GM21737 (cell line): ENCODE data around the gene ASB5.
"Not testable (repeated sequence)": the region's sequence is repeated elsewhere in the genome, so short reads cannot be mapped to it uniquely, and the experiment has no call there.

Source experiments
- ATAC-seq: cut with Tn5 transposase; IDR thresholded peaks from one replicate; pipeline ENCODE4 v1.9.1; 2021; ENCODE audit warnings: mild to moderate bottlenecking, moderate library complexity; ENCODE audit not compliant: unreplicated experiment

Gene ASB5

DNA sequence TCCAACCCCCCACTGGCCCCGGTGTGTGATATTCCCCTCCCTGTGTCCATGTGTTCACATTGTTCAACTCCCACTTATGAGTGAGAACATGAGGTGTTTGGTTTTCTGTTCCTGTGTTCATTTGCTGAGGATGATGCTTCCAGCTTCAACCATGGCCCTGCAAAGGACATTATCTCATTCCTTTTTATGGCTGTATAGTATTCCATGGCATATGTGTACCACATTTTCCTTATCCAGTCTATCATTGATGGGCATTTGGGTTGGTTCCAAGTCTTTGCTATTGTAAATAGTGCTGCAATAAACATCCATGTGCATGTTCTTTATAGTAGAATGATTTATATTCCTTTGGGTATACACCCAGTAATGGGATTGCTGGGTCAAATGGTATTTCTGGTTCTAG is 10.5 kb upstream of the ASB5 start:
- not testable (repeated sequence) for ATAC-seq

DNA sequence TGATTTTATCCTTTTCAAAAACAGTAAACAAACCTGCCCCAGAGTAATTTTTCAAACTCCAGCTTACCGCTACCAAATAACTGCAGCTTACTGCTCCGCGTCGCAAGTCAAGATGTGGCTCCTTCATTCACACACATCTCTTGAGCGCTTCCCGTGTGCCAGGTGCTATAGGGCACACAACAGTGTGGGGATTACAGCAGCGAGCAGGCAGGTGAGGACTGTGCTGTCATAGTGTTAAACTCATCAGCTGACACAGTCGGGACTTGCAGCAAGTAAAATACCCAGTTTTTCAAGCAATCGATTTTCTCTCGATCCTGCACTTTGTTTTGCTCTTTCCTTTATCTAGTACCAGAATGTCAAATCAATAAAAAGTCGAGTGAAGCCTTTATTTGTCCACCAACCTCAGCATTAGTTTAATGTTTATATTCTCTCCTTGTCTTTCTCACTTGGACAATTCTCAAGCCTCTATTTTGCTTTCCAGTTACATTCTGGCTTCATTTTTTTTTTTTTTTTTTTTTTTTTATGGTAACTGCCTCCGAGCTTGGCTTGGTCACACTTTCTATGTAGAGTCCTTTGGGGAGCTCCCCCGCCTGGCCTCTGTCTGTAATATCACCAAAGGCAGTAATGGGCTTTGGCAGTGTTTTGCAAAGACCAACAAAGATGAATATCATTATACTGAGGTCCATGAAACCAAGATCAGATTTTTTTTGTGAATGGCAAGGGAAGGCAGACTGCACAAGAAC is 8.3 kb upstream of the ASB5 start:
- no peak for ATAC-seq

DNA sequence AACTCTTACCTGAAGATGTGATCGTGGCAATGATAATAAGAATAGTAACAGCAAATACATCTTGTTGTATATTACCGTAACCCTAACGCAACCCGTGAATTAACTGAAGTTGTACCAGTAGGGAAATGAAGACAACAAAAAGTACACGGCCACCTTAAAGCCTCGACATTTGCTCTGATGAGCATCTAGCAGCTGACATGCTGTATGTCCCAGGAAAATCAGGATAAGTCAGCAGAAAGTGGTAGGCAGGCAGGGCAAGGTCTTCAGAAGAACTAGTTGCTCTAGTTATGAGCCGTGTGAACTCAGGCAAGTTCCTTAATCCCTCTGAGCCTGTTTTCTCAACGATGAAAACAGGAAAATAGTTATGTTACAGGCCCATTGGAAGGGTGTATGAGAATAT is 7.7 kb upstream of the ASB5 start:
- no peak for ATAC-seq

DNA sequence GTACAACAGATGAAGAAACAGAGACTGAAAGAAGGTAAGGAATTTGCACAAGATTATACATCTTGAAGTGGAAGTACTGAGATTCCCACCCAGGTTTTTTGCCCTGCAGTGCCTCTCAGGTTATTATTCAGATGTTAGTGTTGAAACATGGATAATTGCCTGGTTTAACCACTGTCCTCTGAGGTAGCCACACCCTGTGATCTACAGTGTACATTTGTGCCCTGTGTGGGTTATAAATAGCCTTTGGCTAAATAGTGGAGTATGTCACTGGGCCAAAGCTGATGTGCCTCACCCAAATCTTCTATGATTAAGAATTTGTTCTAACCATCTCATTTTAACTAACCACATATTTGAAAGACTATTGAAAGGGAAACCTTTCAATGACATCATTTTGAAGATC is 5.4 kb upstream of the ASB5 start:
- no peak for ATAC-seq

DNA sequence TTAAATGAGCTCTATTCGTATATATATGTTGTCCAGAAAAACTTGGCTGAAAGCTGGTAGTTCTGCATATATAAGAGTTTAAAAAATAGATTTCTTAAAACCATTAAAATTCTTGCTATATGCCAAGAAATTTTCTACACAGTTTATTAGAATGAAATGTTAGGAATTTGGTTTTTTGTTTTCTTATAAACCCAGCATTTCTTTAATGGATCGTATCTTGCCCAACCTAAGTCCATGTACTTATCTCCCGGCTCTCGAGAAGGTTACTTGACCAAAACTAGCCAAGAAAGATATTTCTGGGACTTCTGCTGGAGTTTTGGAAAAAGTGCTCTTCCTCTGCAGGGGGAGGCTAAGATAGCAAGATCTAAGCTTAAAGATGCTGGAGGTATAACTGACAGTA is 4.7 kb upstream of the ASB5 start:
- ATAC-seq = no peak

DNA sequence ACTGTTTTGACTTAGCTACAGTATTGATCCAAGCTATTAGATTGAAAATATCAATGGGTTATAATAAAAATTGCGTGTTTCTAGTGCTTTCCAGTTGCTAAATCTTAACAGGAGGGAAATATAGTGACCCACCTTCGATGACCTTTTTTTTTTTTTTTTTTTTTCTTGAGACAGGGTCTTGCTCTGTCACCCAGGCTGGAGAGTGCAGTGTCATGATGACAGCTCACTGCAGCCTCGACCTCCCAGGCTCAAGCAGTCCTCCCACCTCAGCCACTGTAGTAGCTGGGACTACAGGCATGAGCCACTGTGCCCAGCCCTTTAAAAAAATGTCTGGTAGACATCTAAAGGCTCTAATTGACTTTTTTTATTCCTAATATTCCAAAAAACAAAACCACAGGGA is 3.8 kb upstream of the ASB5 start:
- no peak for ATAC-seq

DNA sequence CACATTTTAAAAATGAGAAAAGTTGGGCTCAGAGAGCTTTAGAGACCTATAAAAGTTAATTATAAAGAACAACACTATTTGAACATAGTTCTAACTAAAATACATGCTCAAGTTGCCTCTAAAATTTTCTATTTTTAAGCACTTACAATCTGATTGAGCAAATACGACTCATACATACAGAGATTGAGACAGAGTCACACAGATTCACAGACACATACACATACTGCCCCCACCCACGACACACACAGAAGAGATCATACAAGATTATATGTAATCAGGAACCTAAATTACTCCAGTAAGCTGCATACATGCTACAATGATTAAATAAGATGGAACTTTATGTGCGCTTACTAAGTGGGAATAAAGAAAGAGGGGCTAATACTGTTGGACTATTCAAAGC is 2.7 kb upstream of the ASB5 start:
- ATAC-seq = no peak

DNA sequence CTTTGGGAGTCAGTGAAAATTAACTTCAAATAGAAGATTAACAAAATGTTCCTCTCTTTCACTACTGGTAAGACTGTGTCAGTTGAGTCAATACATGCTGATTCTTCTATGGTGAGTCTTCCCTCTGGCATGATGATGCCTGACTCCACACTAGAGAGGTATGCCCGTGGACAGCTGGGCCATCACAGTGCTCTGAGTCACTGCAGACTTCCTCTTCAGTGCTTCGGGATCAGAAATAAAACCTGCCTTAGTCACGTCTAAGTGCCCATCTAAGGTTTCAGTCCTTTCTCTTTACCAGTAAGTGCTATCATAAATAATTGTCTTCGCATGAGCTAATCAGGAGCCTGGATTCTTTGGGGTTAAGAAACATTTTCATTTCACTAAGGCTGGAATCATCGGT is 1.6 kb upstream of the ASB5 start:
- ATAC-seq = no peak

DNA sequence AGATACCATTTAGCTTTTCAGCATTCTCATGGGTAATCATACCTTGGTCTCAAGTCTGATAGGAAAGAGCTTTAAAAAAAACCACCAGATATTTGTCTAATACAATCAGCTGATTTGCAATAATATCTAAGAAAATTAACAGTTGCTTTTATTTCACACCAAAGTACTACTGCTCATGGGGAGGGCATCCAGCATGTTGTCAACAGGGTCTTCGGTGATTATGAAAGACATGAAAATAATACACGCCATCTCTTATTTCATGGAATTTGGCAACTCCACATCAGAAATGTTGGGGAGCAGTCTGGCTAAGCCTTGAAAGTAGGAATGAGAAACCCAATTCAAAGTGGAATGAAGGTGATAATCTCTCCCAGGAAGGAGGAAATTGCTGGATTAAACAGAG is 3.0 kb downstream of the ASB5 start:
- ATAC-seq = no peak

DNA sequence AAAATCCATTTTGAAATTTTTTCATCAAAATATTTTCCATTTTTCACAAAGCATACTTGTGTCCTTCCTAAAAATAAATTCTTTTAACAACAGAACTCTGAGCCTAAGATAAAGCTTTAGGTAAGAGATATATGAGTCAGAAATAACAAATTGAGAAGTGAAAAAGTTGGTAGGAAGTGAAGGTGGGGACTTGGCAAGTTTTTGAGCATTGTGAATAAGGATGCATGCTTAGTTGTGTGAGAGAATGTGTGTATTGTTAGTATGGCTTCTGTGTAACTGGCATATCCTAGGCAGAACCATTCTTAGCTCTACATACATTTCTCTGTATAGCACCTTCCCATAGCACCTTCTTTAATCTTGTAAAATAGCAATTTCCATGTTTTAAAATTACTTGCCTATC is 6.8 kb downstream of the ASB5 start:
- no peak for ATAC-seq

DNA sequence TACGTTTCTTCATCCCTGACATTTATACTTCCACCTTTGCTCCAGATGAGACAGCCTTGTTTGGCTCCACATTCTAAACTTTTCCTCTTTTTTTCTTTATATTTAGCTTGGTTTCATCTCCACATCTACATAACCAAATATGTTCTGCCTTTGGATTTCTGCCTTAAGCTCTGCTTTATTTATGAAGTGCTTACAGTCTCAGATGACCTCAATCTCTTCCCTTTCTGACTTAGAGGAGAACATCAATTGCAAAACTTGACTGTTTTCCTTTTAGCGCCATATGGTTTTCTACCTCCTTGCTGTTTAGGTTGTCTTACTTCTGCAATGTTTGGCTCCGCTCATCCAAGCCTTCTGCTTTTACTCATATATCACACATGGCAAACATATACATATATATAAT is 7.5 kb downstream of the ASB5 start:
- ATAC-seq = no peak

DNA sequence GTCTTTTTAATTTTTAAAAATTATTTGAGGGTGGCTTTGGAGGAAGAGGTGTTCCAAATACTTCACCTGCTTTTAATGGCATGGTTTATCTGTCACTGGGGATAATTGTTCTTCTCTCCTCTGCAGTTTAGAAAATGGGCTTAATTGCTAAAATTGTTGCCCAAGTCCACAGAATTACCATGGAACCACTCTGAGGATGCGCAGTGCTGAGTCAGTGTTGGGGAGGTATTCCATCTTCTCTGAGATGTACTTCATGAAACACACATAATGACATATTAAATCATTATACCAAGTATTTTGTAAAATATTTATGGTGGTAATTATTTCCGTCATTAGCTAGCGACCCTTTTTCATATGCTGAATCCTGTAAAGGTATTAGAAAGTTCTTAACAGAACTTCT is 8.0 kb downstream of the ASB5 start:
- no peak for ATAC-seq

DNA sequence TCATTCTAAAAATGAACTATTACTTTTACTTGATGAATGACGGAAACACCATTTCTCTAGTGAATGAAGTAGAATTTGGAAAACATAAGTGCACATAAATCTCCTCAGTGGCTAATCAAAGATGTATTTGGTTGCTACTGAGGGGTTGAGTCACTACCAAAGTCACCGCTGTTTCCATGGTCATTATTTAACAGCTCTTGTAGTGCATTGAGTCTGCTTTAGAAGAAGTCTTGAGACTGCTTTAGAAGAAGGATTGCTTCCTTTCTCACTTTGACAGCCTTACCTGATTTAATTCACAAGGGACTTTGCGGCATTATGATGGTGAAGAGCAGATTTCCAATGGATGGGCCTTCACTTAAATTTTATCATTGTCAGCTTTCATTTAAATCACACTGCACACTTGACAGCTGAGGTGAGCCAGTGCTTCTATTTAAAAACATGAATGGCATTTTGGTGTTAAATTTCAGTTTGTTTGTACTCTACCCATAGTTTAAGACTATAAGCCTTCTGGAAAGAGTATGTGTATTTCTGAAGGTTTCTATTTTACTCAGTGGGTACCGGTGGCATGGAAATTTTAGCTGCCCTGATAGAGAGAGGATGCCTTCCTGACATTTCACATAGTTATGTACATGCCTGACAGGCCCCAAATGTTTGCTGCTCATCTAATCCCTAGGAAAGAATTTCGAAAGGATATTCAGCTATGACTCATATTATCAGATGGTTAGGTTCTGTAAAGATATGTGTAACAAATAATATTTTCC is 9.5 kb downstream of the ASB5 start:
- no peak for ATAC-seq

DNA sequence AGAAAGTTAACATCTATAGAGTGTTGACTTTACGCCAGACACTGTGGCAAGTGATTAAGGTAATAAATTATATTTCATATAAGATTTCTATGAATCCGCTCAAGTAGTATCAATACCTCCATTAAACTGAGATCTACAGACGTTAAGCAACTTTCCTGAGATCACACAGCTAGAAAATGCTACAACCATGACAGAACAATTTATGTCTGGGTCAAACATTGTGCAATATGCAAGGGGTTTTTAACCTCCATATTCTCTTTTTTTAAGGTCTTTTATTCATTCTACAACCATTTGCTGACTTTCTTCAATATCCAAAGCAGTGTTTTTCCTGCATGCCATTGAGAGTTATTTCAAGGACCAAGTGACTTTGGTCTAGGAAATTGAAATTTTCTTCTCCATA is 10.9 kb downstream of the ASB5 start:
- ATAC-seq = no peak

DNA sequence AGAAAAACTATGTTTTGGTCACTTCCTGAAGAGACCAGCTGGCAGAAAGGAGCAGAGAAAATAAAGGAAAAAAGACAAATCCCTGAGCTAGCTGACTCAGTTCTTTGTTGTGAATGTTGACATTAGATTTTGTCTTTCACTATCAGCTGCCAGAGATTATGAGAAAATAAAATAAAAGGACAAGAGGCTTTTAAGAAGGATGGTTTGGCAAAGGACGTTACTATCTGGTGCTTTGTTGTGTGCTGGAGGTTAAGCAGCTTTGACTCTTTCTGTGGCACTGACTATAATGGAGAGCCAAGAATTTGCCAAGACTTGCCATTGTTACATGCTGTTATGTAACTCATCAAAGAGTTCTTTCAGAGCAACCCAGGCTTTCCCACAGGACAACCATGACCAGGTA is 12.1 kb downstream of the ASB5 start:
- ATAC-seq = no peak

DNA sequence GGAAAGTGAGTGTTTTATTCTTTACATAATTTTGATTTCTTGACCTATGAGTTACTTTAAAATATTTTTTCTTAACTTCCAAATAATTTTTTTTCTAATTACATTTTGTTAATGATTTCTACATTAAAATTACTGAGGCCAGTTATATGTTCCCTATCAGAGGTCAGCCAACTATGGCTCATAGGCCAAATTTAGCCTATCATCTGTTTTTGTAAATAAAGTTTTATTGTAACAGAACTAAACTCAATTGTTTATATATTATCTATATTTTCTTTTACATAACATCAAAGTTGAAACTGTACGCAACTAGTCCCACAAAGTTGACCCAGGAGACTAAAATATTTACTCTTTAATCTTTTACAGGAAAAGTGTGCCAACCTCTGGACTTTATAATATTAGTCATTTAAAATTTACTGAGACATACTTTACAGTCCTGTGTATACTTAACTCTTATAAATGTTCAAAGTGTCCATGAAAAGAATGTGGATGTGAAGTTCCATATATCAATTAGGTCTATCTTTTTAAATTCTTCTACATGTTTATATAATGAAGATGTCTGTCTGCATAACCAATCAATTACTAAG is 26.2 kb downstream of the ASB5 start:
- ATAC-seq = no peak

DNA sequence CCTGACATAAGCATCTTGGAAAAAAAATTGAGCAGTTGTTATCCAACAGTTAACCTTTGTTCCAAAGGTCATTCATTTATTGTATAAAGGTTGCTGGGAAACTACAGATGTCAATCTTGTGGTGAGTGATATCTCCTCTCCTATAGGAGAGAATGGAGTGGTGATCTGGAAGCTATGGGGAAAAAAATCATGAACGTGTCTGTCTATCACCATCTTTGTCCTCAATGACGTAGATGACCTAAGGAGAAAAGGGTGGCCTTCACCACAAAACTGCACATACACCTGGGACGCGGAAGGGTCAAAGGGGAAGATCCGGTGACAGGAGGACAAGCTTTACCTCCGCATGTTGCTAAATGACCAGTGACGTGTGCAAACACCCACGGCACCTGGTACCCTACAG is 27.3 kb downstream of the ASB5 start:
- ATAC-seq = no peak

DNA sequence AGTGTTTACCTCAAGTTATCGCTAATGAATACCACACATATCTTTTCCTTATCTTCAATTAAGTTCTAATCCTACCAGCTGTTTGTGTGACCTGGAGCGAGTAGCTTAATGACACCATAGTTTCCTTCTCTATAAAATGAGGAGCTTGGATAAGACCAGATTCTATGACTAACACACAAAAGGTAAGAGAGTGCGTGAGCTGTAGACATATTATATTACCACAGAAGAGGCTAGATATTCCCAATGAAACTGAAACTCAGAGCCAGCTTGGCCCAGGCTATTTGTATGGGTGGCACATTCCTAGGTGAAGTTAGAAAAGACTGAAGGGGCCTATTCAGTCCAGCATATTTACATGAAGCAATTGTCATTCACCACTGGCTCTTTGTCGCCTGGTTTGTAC is 30.2 kb downstream of the ASB5 start:
- ATAC-seq = no peak

DNA sequence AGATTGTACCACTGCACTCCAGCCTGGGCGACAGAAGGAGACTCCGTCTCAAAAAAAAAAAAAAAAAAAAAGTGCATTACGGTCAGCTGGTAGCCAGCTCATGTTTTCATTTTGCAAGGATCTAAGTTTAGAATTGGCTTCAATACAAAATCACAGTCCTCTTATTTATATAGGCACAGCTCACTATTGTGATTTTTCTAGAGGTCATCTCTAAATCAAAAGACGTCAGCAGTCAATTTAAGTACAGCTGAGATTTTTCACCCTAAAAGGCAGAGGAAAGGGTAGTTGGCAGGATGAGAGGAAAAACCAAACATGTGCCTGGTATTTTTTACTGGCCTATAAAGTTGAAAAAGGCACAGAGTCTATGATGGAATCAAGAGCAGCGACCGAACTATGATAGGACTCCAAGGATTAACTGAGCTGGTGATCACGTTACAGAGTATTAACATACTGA is 30.8 kb downstream of the ASB5 start:
- no peak for ATAC-seq

DNA sequence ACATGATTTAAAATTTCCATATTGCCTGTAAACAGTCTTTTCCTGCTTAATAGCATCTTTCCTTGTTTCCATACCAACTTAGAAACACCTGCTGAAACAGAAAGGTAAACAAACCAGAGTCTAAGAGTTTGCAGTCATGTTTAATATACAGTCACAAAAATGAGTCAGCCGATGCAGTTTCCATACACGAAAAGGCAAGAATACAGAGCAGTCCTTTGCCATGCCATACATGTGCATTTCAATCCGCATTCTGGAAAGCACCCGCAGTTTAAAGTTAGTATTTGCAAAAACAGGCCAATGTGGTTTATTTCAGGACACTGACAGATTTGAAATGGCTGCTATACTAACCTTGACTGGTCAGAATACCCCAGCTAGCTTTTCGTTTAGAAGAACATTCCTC is 32.1 kb downstream of the ASB5 start:
- no peak for ATAC-seq

DNA sequence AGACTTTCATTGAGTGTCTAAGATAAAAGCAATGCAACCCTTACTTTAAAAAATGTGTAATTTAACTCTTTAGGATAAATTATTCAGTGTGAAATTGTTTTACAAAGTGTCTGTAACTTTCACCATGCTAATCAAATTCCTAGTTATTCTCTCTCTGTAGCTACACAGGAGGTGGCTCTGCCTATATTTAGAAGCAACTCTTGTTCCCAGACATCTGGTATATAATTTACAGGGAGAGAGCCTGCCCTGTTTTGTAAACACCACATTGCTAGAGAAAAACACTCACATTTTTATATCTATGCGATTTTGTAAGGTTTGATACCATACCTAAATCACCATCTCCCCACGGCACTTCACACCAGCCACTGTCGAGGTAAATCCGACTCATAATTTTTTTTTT is 38.2 kb downstream of the ASB5 start:
- no peak for ATAC-seq

DNA sequence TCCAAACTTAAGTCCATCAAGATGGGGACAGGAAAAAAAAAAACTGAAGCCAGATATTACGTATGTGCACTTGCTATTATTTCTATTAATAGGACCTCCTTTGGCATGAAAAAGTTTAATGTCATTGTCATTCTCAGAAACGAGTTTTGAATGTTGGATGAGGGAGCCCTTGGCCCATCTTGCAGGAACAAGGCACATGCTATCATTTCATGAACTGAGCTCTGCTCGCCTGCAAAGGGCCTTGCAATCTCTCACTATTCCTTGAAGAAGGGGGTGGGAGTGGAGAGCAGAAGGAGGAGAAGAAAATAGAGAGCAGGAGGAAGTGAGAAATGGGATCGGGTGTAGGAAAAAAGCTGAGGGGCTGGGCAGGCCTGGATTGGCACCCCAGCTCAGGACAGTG is 39.4 kb downstream of the ASB5 start:
- no peak for ATAC-seq
